Adrenal gland (tissue), 5 donors: ENCODE results near the gene APMAP.
"Not testable (repeated sequence)": the region's sequence is repeated elsewhere in the genome, so short reads cannot be mapped to it uniquely, and the experiment has no call there.

Experiments
- CTCF ChIP-seq, 6 experiments: fragments of 450-650 bp in 4 of 6; fragments of 200-600 bp in 2 of 6; sonication (generic) in 1 of 6; IDR thresholded peaks; 1 replicate in 5 of 6; 2 replicates in 1 of 6; pipeline versions ENCODE4 v1.5.1 to v1.8.0; 2016 to 2021; ENCODE audit warnings: antibody characterized with exemption in 6 of 6, mild to moderate bottlenecking in 2 of 6, moderate library complexity in 1 of 6
- POLR2A ChIP-seq, 2 donors: fragments of 450-650 bp; IDR thresholded peaks; one replicate each; pipeline ENCODE4 v1.6.1; 2017; ENCODE audit warnings: antibody characterized with exemption in 2 of 2, mild to moderate bottlenecking in 2 of 2, moderate library complexity in 1 of 2
- donor health status: DM: no; HTN: no; CAD: no.

GRCh38 chr20:24920706-24921105 is 71.8 kb downstream of the APMAP start:
- not testable (repeated sequence) for TF ChIP-seq CTCF, POLR2A (IDR thresholded peaks at IDR 0.05)
